K562 (cell line): ENCODE measurements around the gene PYGL. TPM values are rescaled to one million over a fixed set of nuclear protein-coding genes. Genes with fewer than 3 reads are reported as not detected.

Experiments
- ATAC-seq: fragments of 200-7000 bp; cut with Tn5 transposase; 3 replicates; pipeline ENCODE4 v1.9.1; 2020; ENCODE audit warnings: moderate library complexity
- BruUV-seq: library from RNA; stranded (reverse); fragments of 400-500 nt; replicated peaks from 2 replicates; lab custom pipeline; 2021; lab: Mats Ljungman, UMichigan
- CTCF ChIA-PET: fragments of 300-600 bp; formaldehyde crosslinking; extraction: SDS; loops from one replicate; lab custom pipeline; 2021; ENCODE audit warnings: low intra/inter-chr PET ratio; lab: Yijun Ruan, JAX
- POLR2A ChIA-PET: fragments of 300-600, 350-650 bp; sonication (Branson Sonifier 250); formaldehyde crosslinking; extraction: SDS; loops from one replicate; lab custom pipeline; 2021; ENCODE audit warnings: antibody characterized with exemption, inconsistent platforms; lab: Yijun Ruan, JAX
- DNase-seq, 4 experiments: peaks; one replicate each; pipeline versions ENCODE4 v3.0.0 to v3.0.0-alpha.2; 2011 to 2018; ENCODE audit warnings: low spot score in 3 of 4, mixed read lengths in 3 of 4; ENCODE audit errors: extremely low read depth in 1 of 4
- FAIRE-seq: peaks from 2 replicates; lab custom pipeline; 2011; peaks lifted over from hg19 to GRCh38; lab: Jason Lieb, UNC
- H2AFZ ChIP-seq: 2 replicates; pipeline ENCODE4 v1.6.0; 2011; ENCODE audit warnings: low read depth, low read length, control low read depth, inconsistent platforms
- H3K27ac ChIP-seq: fragments of 200-600 bp; 3 replicates; pipeline ENCODE4 v1.8.0; 2011; ENCODE audit warnings: low read depth, mild to moderate bottlenecking, control low read depth, inconsistent platforms, low read length, moderate library complexity, mixed read lengths; ENCODE audit errors: extremely low read depth
- H3K27me3 ChIP-seq, 2 experiments: fragments of 300-600 bp in 1 of 2; 2 replicates in 1 of 2; 3 replicates in 1 of 2; pipeline versions ENCODE4 v1.6.0 to v1.8.0; 2011; ENCODE audit warnings: inconsistent platforms in 2 of 2, low read length in 2 of 2, mild to moderate bottlenecking in 1 of 2, mixed read lengths in 1 of 2, moderate library complexity in 1 of 2; ENCODE audit not compliant: control insufficient read depth in 2 of 2, insufficient read depth in 2 of 2
- H3K36me3 ChIP-seq: fragments of 300-600 bp; 3 replicates; pipeline ENCODE4 v1.8.0; 2011; ENCODE audit warnings: mild to moderate bottlenecking, low read length, inconsistent platforms; ENCODE audit not compliant: control insufficient read depth, insufficient read depth
- H3K4me1 ChIP-seq, 2 experiments: fragments of 200-600 bp in 1 of 2; replicated peaks in 1 of 2; 2 replicates in 1 of 2; 3 replicates in 1 of 2; pipeline versions ENCODE4 v1.5.1 to v1.8.0; 2011; ENCODE audit warnings: inconsistent platforms in 2 of 2, low read length in 2 of 2, mild to moderate bottlenecking in 1 of 2, mixed read lengths in 1 of 2, moderate library complexity in 1 of 2; ENCODE audit not compliant: control insufficient read depth in 2 of 2, insufficient read depth in 2 of 2
- H3K4me2 ChIP-seq: 2 replicates; pipeline ENCODE4 v1.6.1; 2011; ENCODE audit warnings: low read length, control low read depth, inconsistent platforms, mixed read lengths; ENCODE audit not compliant: insufficient read depth
- H3K4me3 ChIP-seq: fragments of 200-600 bp; sonication (generic), shearing (Covaris generic); 2 replicates; pipeline ENCODE4 v1.5.1; 2016; ENCODE audit warnings: control low read depth, inconsistent platforms
- H3K79me2 ChIP-seq: fragments of 200-600 bp; 3 replicates; pipeline ENCODE4 v1.8.0; 2011; ENCODE audit warnings: low read length, inconsistent platforms; ENCODE audit not compliant: control insufficient read depth, insufficient read depth
- H3K9ac ChIP-seq, 2 experiments: 2 replicates each; pipeline versions ENCODE4 v1.6.0 to v1.6.1; 2011; ENCODE audit warnings: low read depth in 2 of 2, low read length in 2 of 2, control low read depth in 1 of 2, inconsistent platforms in 1 of 2, mild to moderate bottlenecking in 1 of 2, mixed read lengths in 1 of 2; ENCODE audit not compliant: insufficient read depth in 1 of 2
- H3K9me1 ChIP-seq: one replicate; pipeline ENCODE4 v1.6.0; 2011; ENCODE audit warnings: inconsistent platforms, mild to moderate bottlenecking, low read length, moderate library complexity; ENCODE audit not compliant: control insufficient read depth, insufficient read depth
- H3K9me3 ChIP-seq: replicated peaks from 2 replicates; pipeline ENCODE4 v1.5.1; 2011; ENCODE audit warnings: low read depth, low read length, inconsistent platforms; ENCODE audit not compliant: control insufficient read depth, insufficient read depth
- H4K20me1 ChIP-seq: replicated peaks from 2 replicates; pipeline ENCODE4 v1.6.1; 2011; ENCODE audit warnings: low read length, inconsistent platforms, mixed read lengths; ENCODE audit not compliant: control insufficient read depth, insufficient read depth
- GATAD2A ChIP-seq: fragments of 450-650 bp; IDR thresholded peaks from 2 replicates; pipeline ENCODE4 v1.6.1; 2017
- SRF ChIP-seq, 2 experiments: fragments of 250-450, 450-650 bp in 1 of 2; sonication (Bioruptor Pico) in 1 of 2; sonication (generic) in 1 of 2; formaldehyde crosslinking; IDR thresholded peaks; 2 replicates each; pipeline versions ENCODE4 v1.5.0 to v1.5.1; 2020 to 2022; ENCODE audit warnings: mild to moderate bottlenecking in 1 of 2, missing genetic modification reagents in 1 of 2
- XRCC3 ChIP-seq: fragments of 450-650 bp; IDR thresholded peaks from 2 replicates; pipeline ENCODE4 v1.6.1; 2017; ENCODE audit warnings: mild to moderate bottlenecking, moderate library complexity
- ZNF778 ChIP-seq: fragments of 450-650 bp; formaldehyde crosslinking; IDR thresholded peaks from 2 replicates; pipeline ENCODE4 v1.4.0; 2020; ENCODE audit warnings: mild to moderate bottlenecking, moderate library complexity
- WGBS: fragments of 100-300 bp; shearing (Covaris generic); methylation state at CpG from one replicate; pipeline ENCODE4 v1.1.6; 2016; ENCODE audit warnings: low coverage, mixed read lengths; ENCODE audit not compliant: insufficient coverage; ENCODE audit errors: missing lambda C conversion rate; 5-methylcytosine and 5-hydroxymethylcytosine counted together
- in situ Hi-C: fragments of 300-500 bp; cut with MboI; formaldehyde crosslinking; loops from 4 replicates; pipeline ENCODE4 v1.15.0; 2018; ENCODE audit warnings: inconsistent platforms, mixed read lengths
- intact Hi-C: fragments of 100-400 bp; cut with micrococcal nuclease; formaldehyde crosslinking; loops from 2 replicates; pipeline ENCODE4 v1.14.2; 2022
- polyA plus RNA-seq, 8 experiments: library from polyadenylated mRNA; depleted of rRNA in 4 of 8; stranded (reverse) in 5 of 8; unstranded in 3 of 8; fragments of >200 nt; fragmentation: Nextera tagmentation in 2 of 8; fragmentation: Illumina TruSeq in 1 of 8; extraction: Ambion mirVana in 2 of 8; extraction: Trizol in 1 of 8; gene quantifications; 2 replicates each; pipeline versions ENCODE4 v1.2.1 to v1.2.3, GENCODE V29; 2011 to 2014; ENCODE audit warnings: inconsistent platforms in 1 of 8, missing spikeins in 1 of 8
- total RNA-seq, 7 experiments: library from RNA; depleted of rRNA in 6 of 7; stranded (reverse); fragments of >200 nt in 6 of 7; fragmentation: Illumina TruSeq in 2 of 7; extraction: Trizol in 2 of 7; gene quantifications; 2 replicates each; pipeline versions ENCODE4 v1.2.1 to v1.2.3, GENCODE V29; 2011 to 2021; ENCODE audit warnings: low replicate concordance in 1 of 7
- TF ChIP-seq, protein P1 (sequence below), 2 experiments: fragments of 150-350 bp in 1 of 2; IDR thresholded peaks; 2 replicates each; pipeline ENCODE4 v1.6.1; 2012 to 2016; ENCODE audit warnings: low read depth in 2 of 2, low read length in 2 of 2, mild to moderate bottlenecking in 1 of 2, moderate library complexity in 1 of 2
- TF ChIP-seq, protein P2 (sequence below): fragments of 150-350 bp; IDR thresholded peaks from 2 replicates; pipeline ENCODE4 v1.6.1; 2014; ENCODE audit warnings: low read depth, mild to moderate bottlenecking, low read length, borderline replicate concordance

Gene PYGL
- total and polyA plus RNA-seq, 9 of the 15 experiments (the other 6 are each of a cell fraction or from before 2014, with no cell fraction given) = 3.5 to 17.9 (median 13.1) TPM

DNA sequence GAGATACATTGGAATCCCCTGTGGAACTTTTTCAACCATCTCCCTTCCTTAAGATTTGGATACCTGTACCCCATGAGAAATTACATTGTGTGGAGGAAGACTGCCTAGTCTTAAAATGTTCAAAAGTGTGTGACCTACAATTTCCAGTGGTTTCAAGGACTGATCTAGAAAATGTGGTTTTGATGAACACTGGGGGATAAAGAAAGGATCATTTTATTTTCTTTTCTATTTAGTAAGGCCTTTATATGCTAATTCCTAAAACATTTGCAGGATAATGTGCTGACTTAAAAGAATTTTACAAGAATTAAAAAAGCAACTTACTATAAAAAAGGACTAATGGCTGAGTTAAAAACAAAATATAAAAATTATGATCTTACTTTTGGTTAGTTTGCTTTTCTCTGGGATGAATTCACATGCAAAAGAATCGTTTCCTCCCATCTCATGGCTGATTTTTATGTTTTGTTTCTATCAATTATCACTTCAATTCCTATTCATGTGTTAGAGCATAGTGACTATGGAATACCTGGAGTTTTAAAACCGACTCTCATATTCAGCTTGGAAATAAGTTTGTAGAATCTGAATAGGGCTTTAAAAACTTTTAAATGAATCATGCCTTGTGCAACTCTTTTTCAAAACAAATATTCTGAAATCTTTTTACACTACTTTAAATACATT, 39.9 kb upstream of the PYGL start:
- in situ Hi-C loops (no loop called here), intact Hi-C loops (no loop called here)
- H3K79me2 ChIP-seq = no peaks in the 10 kb centered on the region
- no peaks in the 10 kb centered on the region for H3K9me3 ChIP-seq
- POLR2A ChIA-PET = no interaction called here
- BruUV-seq = no TSS peak
- no peaks in the 10 kb centered on the region for H3K4me1 ChIP-seq
- DNase-seq (no peak), ATAC-seq (no peak), FAIRE-seq (no peak)
- no peak overlapping the region for H3K9ac ChIP-seq
- no peaks in the 10 kb centered on the region for H4K20me1 ChIP-seq
- 0% methylated on average over 2 of the region's 2 CpGs for WGBS
- H3K9me1 ChIP-seq = no peaks in the 10 kb centered on the region
- peaks cover 13 to 24% of the 10 kb centered on the region in 2 experiments; a peak in 4 of 5 replicates for H3K27me3 ChIP-seq
- H3K4me3 ChIP-seq = no peak overlapping the region
- no peak overlapping the region for H3K27ac ChIP-seq
- H3K36me3 ChIP-seq = no peaks in the 10 kb centered on the region
- TF ChIP-seq, protein P1, sequence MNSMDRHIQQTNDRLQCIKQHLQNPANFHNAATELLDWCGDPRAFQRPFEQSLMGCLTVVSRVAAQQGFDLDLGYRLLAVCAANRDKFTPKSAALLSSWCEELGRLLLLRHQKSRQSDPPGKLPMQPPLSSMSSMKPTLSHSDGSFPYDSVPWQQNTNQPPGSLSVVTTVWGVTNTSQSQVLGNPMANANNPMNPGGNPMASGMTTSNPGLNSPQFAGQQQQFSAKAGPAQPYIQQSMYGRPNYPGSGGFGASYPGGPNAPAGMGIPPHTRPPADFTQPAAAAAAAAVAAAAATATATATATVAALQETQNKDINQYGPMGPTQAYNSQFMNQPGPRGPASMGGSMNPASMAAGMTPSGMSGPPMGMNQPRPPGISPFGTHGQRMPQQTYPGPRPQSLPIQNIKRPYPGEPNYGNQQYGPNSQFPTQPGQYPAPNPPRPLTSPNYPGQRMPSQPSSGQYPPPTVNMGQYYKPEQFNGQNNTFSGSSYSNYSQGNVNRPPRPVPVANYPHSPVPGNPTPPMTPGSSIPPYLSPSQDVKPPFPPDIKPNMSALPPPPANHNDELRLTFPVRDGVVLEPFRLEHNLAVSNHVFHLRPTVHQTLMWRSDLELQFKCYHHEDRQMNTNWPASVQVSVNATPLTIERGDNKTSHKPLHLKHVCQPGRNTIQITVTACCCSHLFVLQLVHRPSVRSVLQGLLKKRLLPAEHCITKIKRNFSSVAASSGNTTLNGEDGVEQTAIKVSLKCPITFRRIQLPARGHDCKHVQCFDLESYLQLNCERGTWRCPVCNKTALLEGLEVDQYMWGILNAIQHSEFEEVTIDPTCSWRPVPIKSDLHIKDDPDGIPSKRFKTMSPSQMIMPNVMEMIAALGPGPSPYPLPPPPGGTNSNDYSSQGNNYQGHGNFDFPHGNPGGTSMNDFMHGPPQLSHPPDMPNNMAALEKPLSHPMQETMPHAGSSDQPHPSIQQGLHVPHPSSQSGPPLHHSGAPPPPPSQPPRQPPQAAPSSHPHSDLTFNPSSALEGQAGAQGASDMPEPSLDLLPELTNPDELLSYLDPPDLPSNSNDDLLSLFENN (IDR thresholded peaks at IDR 0.05; ENCODE audit: low read depth in 2 of 2, low read length in 2 of 2) = no peak
- no peak for TF ChIP-seq XRCC3
- TF ChIP-seq ZNF778 = no peak
- no peak for TF ChIP-seq SRF (CRISPR knock-in tag; IDR thresholded peaks at IDR 0.05)
- TF ChIP-seq GATAD2A = no peak
- TF ChIP-seq, protein P2, sequence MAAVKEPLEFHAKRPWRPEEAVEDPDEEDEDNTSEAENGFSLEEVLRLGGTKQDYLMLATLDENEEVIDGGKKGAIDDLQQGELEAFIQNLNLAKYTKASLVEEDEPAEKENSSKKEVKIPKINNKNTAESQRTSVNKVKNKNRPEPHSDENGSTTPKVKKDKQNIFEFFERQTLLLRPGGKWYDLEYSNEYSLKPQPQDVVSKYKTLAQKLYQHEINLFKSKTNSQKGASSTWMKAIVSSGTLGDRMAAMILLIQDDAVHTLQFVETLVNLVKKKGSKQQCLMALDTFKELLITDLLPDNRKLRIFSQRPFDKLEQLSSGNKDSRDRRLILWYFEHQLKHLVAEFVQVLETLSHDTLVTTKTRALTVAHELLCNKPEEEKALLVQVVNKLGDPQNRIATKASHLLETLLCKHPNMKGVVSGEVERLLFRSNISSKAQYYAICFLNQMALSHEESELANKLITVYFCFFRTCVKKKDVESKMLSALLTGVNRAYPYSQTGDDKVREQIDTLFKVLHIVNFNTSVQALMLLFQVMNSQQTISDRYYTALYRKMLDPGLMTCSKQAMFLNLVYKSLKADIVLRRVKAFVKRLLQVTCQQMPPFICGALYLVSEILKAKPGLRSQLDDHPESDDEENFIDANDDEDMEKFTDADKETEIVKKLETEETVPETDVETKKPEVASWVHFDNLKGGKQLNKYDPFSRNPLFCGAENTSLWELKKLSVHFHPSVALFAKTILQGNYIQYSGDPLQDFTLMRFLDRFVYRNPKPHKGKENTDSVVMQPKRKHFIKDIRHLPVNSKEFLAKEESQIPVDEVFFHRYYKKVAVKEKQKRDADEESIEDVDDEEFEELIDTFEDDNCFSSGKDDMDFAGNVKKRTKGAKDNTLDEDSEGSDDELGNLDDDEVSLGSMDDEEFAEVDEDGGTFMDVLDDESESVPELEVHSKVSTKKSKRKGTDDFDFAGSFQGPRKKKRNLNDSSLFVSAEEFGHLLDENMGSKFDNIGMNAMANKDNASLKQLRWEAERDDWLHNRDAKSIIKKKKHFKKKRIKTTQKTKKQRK = no peak
- H2AFZ ChIP-seq = no peak overlapping the region
- CTCF ChIA-PET = no interaction called here
- no peak overlapping the region for H3K4me2 ChIP-seq
